NCI-H69 (cell line): ENCODE results near the gene ADPRHL1.

Source experiments
- DNase-seq: peaks from one replicate; lab custom pipeline; 2025; lab: John Stamatoyannopoulos, UW

The ADPRHL1 gene

DNA sequence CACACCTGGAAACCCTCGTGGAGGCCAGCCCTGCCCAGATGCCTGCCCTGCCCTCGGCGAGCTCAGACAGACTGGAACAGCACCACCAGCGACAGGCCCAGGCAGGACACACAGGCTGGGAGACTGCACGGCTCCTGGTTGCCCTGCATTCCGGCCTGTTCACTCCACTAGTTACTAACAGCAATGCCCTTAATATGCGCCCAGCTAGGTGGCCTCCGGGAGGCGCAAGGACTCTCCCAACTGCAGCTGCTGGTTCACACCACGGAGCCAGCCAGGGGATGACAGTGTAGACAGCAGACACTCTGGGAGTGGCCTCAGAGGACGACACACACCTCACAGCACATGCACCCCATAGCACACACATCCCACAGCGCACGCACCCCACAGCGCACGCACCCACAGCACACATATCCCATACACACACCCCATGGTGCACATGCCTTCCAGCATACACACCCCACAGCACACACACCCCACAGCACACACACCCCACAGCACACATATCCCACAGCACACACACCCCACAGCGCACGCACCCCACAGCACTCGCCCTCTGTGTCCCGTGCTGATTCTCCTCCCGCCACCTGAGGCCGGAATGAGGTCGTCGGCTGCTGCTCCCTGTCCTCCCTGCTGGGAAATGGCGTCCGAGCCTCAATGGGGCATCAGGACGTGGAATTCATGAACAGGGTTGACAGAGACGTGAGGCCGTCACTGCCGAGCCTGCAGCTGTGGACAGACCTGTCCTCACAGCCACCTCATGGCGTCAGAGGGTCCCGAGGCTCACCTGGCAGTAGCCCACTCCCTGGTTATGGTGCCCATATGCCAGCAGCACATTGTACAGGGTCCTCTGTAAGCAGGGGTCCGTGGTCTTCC lies 103.0 kb downstream of the ADPRHL1 start:
- peak; percentile 47 for DNase-seq
